Fibroblast of lung (primary cell): ENCODE results near the gene NCKAP5.

Source experiments
- CTCF ChIP-seq, 2 donors: IDR thresholded peaks in 1 of 2; conservative IDR thresholded peaks in 1 of 2; 1 replicate in 1 of 2; 2 replicates in 1 of 2; pipeline ENCODE4 v1.5.1; 2011 to 2012; ENCODE audit warnings: low read length in 2 of 2, control low read depth in 1 of 2, inconsistent platforms in 1 of 2, low read depth in 1 of 2, mild to moderate bottlenecking in 1 of 2
- EZH2 ChIP-seq: IDR thresholded peaks from 2 replicates; pipeline ENCODE4 v1.5.1; 2012; ENCODE audit warnings: low read length, control low read depth, mild to moderate bottlenecking; ENCODE audit errors: missing control alignments

DNA sequence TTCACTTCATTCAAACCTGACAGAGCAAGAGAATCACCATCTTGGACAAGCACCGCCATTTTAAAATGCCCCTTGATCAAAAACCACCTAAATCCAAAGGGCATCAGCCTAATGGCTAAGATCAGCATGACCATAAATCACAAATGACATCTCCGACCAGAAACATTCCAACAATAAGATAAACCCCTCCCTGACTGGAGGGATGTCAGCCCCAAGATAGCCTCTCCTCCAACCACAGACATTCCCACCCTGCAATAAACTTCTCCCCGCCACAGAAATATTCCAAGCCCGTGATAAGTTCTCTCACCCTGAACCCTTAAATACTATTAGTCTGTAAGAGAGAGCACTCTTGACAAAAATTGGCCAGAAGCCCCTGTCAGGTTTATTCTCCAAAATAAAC lies 876.7 kb downstream of the NCKAP5 start:
- TF ChIP-seq CTCF (conservative IDR thresholded peaks at IDR 0.05 in 1 of 2, IDR thresholded peaks at IDR 0.05 in 1 of 2; ENCODE audit: low read depth in 1 of 2, low read length in 2 of 2) (no peak), EZH2 (no peak)
